ENCODE results near the gene MPLKIP. TPM values are rescaled to one million over a fixed set of nuclear protein-coding genes. Genes with fewer than 3 reads are reported as not detected.

Gene MPLKIP
- total and polyA plus RNA-seq, 10 of the 15 experiments (the other 5 are each of a cell fraction or from before 2014, with no cell fraction given), result 4.6 to 78.8 (median 37.2) TPM

DNA sequence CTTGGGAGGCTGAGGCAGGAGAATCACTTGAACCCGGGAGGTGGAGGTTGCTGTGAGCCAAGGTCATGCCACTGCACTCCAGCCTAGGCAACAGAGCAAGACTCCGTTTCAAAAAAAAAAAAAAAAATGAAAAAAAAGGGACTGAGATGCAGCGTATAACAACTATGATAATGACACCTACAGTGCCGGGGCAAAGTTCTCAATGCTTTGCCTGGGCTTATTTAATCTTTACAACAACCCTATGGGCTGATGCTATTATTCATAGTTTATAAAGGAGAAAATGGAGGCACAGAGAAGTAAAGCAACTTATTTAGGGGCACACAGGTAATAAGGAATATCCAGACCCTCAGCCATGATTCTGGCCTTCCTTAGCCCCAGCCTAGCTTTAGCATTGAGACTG lies 48.0 kb upstream of the MPLKIP start:
- ATAC-seq (no peak), DNase-seq (ENCODE audit: low read depth, low spot score) (no peak), FAIRE-seq (no peak)
- Histone ChIP-seq H3K9ac (ENCODE audit: control insufficient read depth, insufficient read depth, low read length) (no peak overlapping the region), H3K9me3 (replicated peaks; ENCODE audit: control insufficient read depth, insufficient read depth, low read length) (no peaks in the 10 kb centered on the region), H3K4me3 (no peak overlapping the region), H3K27me3 (replicated peaks in 1 of 2; ENCODE audit: control insufficient read depth in 2 of 2, insufficient read depth in 2 of 2, low read length in 1 of 2) (no peaks in the 10 kb centered on the region), H3K79me2 (ENCODE audit: control insufficient read depth, insufficient read depth, low read length) (no peaks in the 10 kb centered on the region), H3K27ac (ENCODE audit: control insufficient read depth, insufficient read depth) (no peak overlapping the region), H3K4me1 (ENCODE audit: control insufficient read depth, insufficient read depth, low read length) (no peaks in the 10 kb centered on the region), H2AFZ (ENCODE audit: control insufficient read depth, low read depth, low read length) (no peak overlapping the region), H3K36me3 (ENCODE audit: control insufficient read depth in 2 of 2, insufficient read depth in 2 of 2, low read length in 1 of 2) (no peaks in the 10 kb centered on the region), H3K4me2 (ENCODE audit: control insufficient read depth, insufficient read depth) (no peak overlapping the region), H4K20me1 (ENCODE audit: control insufficient read depth, insufficient read depth) (no peaks in the 10 kb centered on the region)
- in situ Hi-C loops (cut with MboI), result no loop called here
- CTCF ChIA-PET, result no interaction called here
- no peak for TF ChIP-seq KLF5 (IDR thresholded peaks at IDR 0.05; ENCODE audit: partially characterized antibody)
- TF ChIP-seq EZH2 (IDR thresholded peaks at IDR 0.05; ENCODE audit: borderline replicate concordance, control insufficient read depth, low read depth, low read length), result no peak
- no peak for TF ChIP-seq WRNIP1 (IDR thresholded peaks at IDR 0.05; ENCODE audit: borderline replicate concordance, low read depth, low read length)
- no peak for TF ChIP-seq JUND (IDR thresholded peaks at IDR 0.05; ENCODE audit: low read depth, low read length)
- no peak for TF ChIP-seq NFXL1 (IDR thresholded peaks at IDR 0.05; ENCODE audit: borderline replicate concordance)
- TF ChIP-seq, protein P1, sequence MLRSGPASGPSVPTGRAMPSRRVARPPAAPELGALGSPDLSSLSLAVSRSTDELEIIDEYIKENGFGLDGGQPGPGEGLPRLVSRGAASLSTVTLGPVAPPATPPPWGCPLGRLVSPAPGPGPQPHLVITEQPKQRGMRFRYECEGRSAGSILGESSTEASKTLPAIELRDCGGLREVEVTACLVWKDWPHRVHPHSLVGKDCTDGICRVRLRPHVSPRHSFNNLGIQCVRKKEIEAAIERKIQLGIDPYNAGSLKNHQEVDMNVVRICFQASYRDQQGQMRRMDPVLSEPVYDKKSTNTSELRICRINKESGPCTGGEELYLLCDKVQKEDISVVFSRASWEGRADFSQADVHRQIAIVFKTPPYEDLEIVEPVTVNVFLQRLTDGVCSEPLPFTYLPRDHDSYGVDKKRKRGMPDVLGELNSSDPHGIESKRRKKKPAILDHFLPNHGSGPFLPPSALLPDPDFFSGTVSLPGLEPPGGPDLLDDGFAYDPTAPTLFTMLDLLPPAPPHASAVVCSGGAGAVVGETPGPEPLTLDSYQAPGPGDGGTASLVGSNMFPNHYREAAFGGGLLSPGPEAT (IDR thresholded peaks at IDR 0.05; ENCODE audit: low read depth), result no peak
- TF ChIP-seq HDGF (IDR thresholded peaks at IDR 0.05), result no peak
- TF ChIP-seq, protein P2, sequence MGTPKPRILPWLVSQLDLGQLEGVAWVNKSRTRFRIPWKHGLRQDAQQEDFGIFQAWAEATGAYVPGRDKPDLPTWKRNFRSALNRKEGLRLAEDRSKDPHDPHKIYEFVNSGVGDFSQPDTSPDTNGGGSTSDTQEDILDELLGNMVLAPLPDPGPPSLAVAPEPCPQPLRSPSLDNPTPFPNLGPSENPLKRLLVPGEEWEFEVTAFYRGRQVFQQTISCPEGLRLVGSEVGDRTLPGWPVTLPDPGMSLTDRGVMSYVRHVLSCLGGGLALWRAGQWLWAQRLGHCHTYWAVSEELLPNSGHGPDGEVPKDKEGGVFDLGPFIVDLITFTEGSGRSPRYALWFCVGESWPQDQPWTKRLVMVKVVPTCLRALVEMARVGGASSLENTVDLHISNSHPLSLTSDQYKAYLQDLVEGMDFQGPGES (IDR thresholded peaks at IDR 0.05), result no peak
- no peak for TF ChIP-seq TCF12 (IDR thresholded peaks at IDR 0.05; ENCODE audit: low read depth, low read length)
- TF ChIP-seq CBX3 (IDR thresholded peaks at IDR 0.05; ENCODE audit: borderline replicate concordance, low read depth), result no peak
- TF ChIP-seq IKZF2 (IDR thresholded peaks at IDR 0.05), result no peak
- TF ChIP-seq ETV6 (conservative IDR thresholded peaks at IDR 0.05 in 1 of 2, IDR thresholded peaks at IDR 0.05 in 1 of 2; ENCODE audit: borderline replicate concordance in 1 of 2, low read depth in 1 of 2), result no peak
- no peak for TF ChIP-seq FOS (IDR thresholded peaks at IDR 0.05; ENCODE audit: borderline replicate concordance, extremely low read depth, insufficient read length)
- no peak for TF ChIP-seq SMARCA5 (IDR thresholded peaks at IDR 0.05)
- TF ChIP-seq EGR1 (IDR thresholded peaks at IDR 0.05; ENCODE audit: borderline replicate concordance in 1 of 2, low read depth in 2 of 2, low read length in 2 of 2), result no peak
- TF ChIP-seq, protein P3, sequence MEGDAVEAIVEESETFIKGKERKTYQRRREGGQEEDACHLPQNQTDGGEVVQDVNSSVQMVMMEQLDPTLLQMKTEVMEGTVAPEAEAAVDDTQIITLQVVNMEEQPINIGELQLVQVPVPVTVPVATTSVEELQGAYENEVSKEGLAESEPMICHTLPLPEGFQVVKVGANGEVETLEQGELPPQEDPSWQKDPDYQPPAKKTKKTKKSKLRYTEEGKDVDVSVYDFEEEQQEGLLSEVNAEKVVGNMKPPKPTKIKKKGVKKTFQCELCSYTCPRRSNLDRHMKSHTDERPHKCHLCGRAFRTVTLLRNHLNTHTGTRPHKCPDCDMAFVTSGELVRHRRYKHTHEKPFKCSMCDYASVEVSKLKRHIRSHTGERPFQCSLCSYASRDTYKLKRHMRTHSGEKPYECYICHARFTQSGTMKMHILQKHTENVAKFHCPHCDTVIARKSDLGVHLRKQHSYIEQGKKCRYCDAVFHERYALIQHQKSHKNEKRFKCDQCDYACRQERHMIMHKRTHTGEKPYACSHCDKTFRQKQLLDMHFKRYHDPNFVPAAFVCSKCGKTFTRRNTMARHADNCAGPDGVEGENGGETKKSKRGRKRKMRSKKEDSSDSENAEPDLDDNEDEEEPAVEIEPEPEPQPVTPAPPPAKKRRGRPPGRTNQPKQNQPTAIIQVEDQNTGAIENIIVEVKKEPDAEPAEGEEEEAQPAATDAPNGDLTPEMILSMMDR (IDR thresholded peaks at IDR 0.05 in 2 of 3, conservative IDR thresholded peaks at IDR 0.05 in 1 of 3; ENCODE audit: control insufficient read depth in 2 of 3, extremely low read depth in 1 of 3, insufficient read depth in 1 of 3, low read depth in 3 of 3, low read length in 3 of 3), result no peak
- TF ChIP-seq EED (IDR thresholded peaks at IDR 0.05; ENCODE audit: low read depth), result no peak
- intact Hi-C loops (cut with micrococcal nuclease; ENCODE audit: unreplicated experiment), result no loop called here
- WGBS (ENCODE audit: insufficient coverage, insufficient replicate concordance, low lambda C conversion rate, missing lambda C conversion rate), result 74% methylated on average over 3 of the region's 4 CpGs
- RAD21 ChIA-PET (ENCODE audit: unreplicated experiment), result no interaction called here
- no TSS peak for BruUV-seq (replicated peaks)
- SMC1A ChIA-PET (ENCODE audit: uncharacterized antibody, unreplicated experiment), result no interaction called here
- POLR2A ChIA-PET, result no interaction called here

All from GM12878 (cell line).